ENCODE data around the gene GSC.
"Not testable (repeated sequence)": the region's sequence is repeated elsewhere in the genome, so short reads cannot be mapped to it uniquely, and the experiment has no call there.

Gene GSC

GRCh38 chr14:94728440-94728839, 41.5 kb downstream of the GSC start:
- H2AK5ac ChIP-seq (ENCODE audit: low read depth, low read length); H3K14ac ChIP-seq (ENCODE audit: low read length); H2BK15ac ChIP-seq (ENCODE audit: low read length); H4K91ac ChIP-seq (ENCODE audit: low read depth, low read length, poor library complexity); H2BK120ac ChIP-seq (ENCODE audit: low read depth, low read length); H3K4ac ChIP-seq (ENCODE audit: low read length); H3K36me3 ChIP-seq (replicated peaks in 1 of 2; ENCODE audit: control insufficient read depth in 2 of 2, insufficient read depth in 2 of 2, low read length in 2 of 2); H3K4me1 ChIP-seq (ENCODE audit: control insufficient read depth in 2 of 2, insufficient read depth in 1 of 2, low read depth in 1 of 2, low read length in 2 of 2); H2BK5ac ChIP-seq (ENCODE audit: low read length); H2AFZ ChIP-seq (ENCODE audit: low read length); H3K4me2 ChIP-seq (ENCODE audit: insufficient read depth, low read length, poor library complexity, severe bottlenecking); H3K9ac ChIP-seq (ENCODE audit: low read depth, low read length, poor library complexity); H3K23ac ChIP-seq (ENCODE audit: low read depth, low read length, poor library complexity); H4K8ac ChIP-seq (ENCODE audit: low read depth, low read length); H3K18ac ChIP-seq (ENCODE audit: low read length); H3K27me3 ChIP-seq (ENCODE audit: control insufficient read depth in 3 of 3, insufficient read depth in 3 of 3, low read depth in 1 of 3, low read length in 3 of 3); DNase-seq (ENCODE audit: low spot score); H3K9me3 ChIP-seq (replicated peaks in 1 of 2; ENCODE audit: control insufficient read depth in 2 of 2, insufficient read depth in 1 of 2, low read depth in 1 of 2, low read length in 2 of 2); H3K4me3 ChIP-seq (ENCODE audit: low read length in 2 of 2); H2BK12ac ChIP-seq (ENCODE audit: low read length); H3K79me1 ChIP-seq (ENCODE audit: low read depth, low read length): not testable (repeated sequence)
- H3K27ac ChIP-seq (replicated peaks; ENCODE audit: low read length) = peak overlapping the region; percentile 57
- WGBS, 2 donors (ENCODE audit: extremely low coverage in 2 of 2, insufficient read length in 2 of 2, insufficient replicate concordance in 1 of 2) = no CpG with 5 or more reads among the region's 5 CpGs

GRCh38 chr14:94726649-94727048, 43.3 kb downstream of the GSC start:
- H2AFZ ChIP-seq (ENCODE audit: low read length); H2BK5ac ChIP-seq (ENCODE audit: low read length); H2BK12ac ChIP-seq (ENCODE audit: low read length); H3K9me3 ChIP-seq (replicated peaks in 1 of 2; ENCODE audit: control insufficient read depth in 2 of 2, insufficient read depth in 1 of 2, low read depth in 1 of 2, low read length in 2 of 2); H3K18ac ChIP-seq (ENCODE audit: low read length); DNase-seq (ENCODE audit: low spot score); H3K4ac ChIP-seq (ENCODE audit: low read length); H3K14ac ChIP-seq (ENCODE audit: low read length); H2AK5ac ChIP-seq (ENCODE audit: low read depth, low read length); H3K9ac ChIP-seq (ENCODE audit: low read depth, low read length, poor library complexity); H2BK120ac ChIP-seq (ENCODE audit: low read depth, low read length); H3K27ac ChIP-seq (replicated peaks; ENCODE audit: low read length); H2BK15ac ChIP-seq (ENCODE audit: low read length); H4K91ac ChIP-seq (ENCODE audit: low read depth, low read length, poor library complexity); H3K36me3 ChIP-seq (replicated peaks in 1 of 2; ENCODE audit: control insufficient read depth in 2 of 2, insufficient read depth in 2 of 2, low read length in 2 of 2); H3K4me1 ChIP-seq (ENCODE audit: control insufficient read depth in 2 of 2, insufficient read depth in 1 of 2, low read depth in 1 of 2, low read length in 2 of 2); H3K27me3 ChIP-seq (ENCODE audit: control insufficient read depth in 3 of 3, insufficient read depth in 3 of 3, low read depth in 1 of 3, low read length in 3 of 3); H3K23ac ChIP-seq (ENCODE audit: low read depth, low read length, poor library complexity); H3K4me3 ChIP-seq (ENCODE audit: low read length in 2 of 2); H3K79me1 ChIP-seq (ENCODE audit: low read depth, low read length); H3K4me2 ChIP-seq (ENCODE audit: insufficient read depth, low read length, poor library complexity, severe bottlenecking); H4K8ac ChIP-seq (ENCODE audit: low read depth, low read length): not testable (repeated sequence)
- no CpG with 5 or more reads among the region's 8 CpGs for WGBS, 2 donors (ENCODE audit: extremely low coverage in 2 of 2, insufficient read length in 2 of 2, insufficient replicate concordance in 1 of 2)

DNA sequence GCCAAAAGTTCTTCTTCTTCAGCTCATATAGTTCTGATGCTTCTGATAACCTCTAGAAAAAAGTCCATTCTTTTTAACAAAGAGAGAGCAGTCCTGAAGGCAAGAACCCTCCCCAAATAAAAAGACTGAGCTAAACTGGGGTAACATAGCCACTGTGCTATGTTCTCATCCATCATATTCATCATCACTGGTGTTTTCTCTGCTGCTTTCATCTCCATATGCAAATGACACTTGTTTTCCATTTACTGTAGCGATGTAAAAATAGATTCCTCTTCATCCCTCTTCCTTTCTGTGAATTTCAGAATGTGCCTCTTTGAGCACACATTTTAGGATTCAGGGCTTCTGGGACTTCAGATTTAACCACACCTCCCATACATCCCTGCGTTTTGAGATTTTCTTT, 44.9 kb downstream of the GSC start:
- Histone ChIP-seq H4K8ac (ENCODE audit: low read depth, low read length) (no peak overlapping the region), H2BK120ac (ENCODE audit: low read depth, low read length) (no peak overlapping the region), H3K36me3 (replicated peaks in 1 of 2; ENCODE audit: control insufficient read depth in 2 of 2, insufficient read depth in 2 of 2, low read length in 2 of 2) (no peaks in the 10 kb centered on the region), H3K18ac (ENCODE audit: low read length) (no peak overlapping the region), H2BK12ac (ENCODE audit: low read length) (no peak overlapping the region), H3K27me3 (ENCODE audit: control insufficient read depth in 3 of 3, insufficient read depth in 3 of 3, low read depth in 1 of 3, low read length in 3 of 3) (no peaks in the 10 kb centered on the region), H4K91ac (ENCODE audit: low read depth, low read length, poor library complexity) (no peak overlapping the region), H2AFZ (ENCODE audit: low read length) (no peak overlapping the region), H3K4me2 (ENCODE audit: insufficient read depth, low read length, poor library complexity, severe bottlenecking) (no peak overlapping the region), H3K4ac (ENCODE audit: low read length) (no peak overlapping the region), H2AK5ac (ENCODE audit: low read depth, low read length) (no peak overlapping the region), H3K4me3 (ENCODE audit: low read length in 2 of 2) (no peak overlapping the region), H3K23ac (ENCODE audit: low read depth, low read length, poor library complexity) (no peak overlapping the region), H3K4me1 (ENCODE audit: control insufficient read depth in 2 of 2, insufficient read depth in 1 of 2, low read depth in 1 of 2, low read length in 2 of 2) (peaks cover 0 to 2% of the 10 kb centered on the region in 2 donors), H3K14ac (ENCODE audit: low read length) (no peak overlapping the region), H3K9me3 (replicated peaks in 1 of 2; ENCODE audit: control insufficient read depth in 2 of 2, insufficient read depth in 1 of 2, low read depth in 1 of 2, low read length in 2 of 2) (no peaks in the 10 kb centered on the region), H2BK15ac (ENCODE audit: low read length) (no peak overlapping the region), H3K27ac (replicated peaks; ENCODE audit: low read length) (no peak overlapping the region), H2BK5ac (ENCODE audit: low read length) (no peak overlapping the region), H3K9ac (ENCODE audit: low read depth, low read length, poor library complexity) (no peak overlapping the region), H3K79me1 (ENCODE audit: low read depth, low read length) (no peaks in the 10 kb centered on the region)
- no peak for DNase-seq (ENCODE audit: low spot score)
- no CpG with 5 or more reads among the region's 2 CpGs for whole genome bisulfite sequencing, 2 donors (ENCODE audit: extremely low coverage in 2 of 2, insufficient read length in 2 of 2, insufficient replicate concordance in 1 of 2)

- no peak overlapping the region for H3K18ac ChIP-seq (ENCODE audit: low read length)
- H2BK120ac ChIP-seq (ENCODE audit: low read depth, low read length) = no peak overlapping the region
Measured at GRCh38 chr14:94722397-94722796, 47.5 kb downstream of the GSC start.

More at GRCh38 chr14:94722397-94722796, 47.5 kb downstream of the GSC start:
- Histone ChIP-seq H2BK12ac (ENCODE audit: low read length) (no peak overlapping the region), H3K36me3 (replicated peaks in 1 of 2; ENCODE audit: control insufficient read depth in 2 of 2, insufficient read depth in 2 of 2, low read length in 2 of 2) (no peaks in the 10 kb centered on the region), H3K23ac (ENCODE audit: low read depth, low read length, poor library complexity) (no peak overlapping the region), H3K4ac (ENCODE audit: low read length) (no peak overlapping the region), H3K14ac (ENCODE audit: low read length) (no peak overlapping the region), H3K27me3 (ENCODE audit: control insufficient read depth in 3 of 3, insufficient read depth in 3 of 3, low read depth in 1 of 3, low read length in 3 of 3) (no peaks in the 10 kb centered on the region), H3K9ac (ENCODE audit: low read depth, low read length, poor library complexity) (no peak overlapping the region), H3K79me1 (ENCODE audit: low read depth, low read length) (no peaks in the 10 kb centered on the region), H2BK15ac (ENCODE audit: low read length) (no peak overlapping the region), H4K91ac (ENCODE audit: low read depth, low read length, poor library complexity) (no peak overlapping the region), H3K9me3 (replicated peaks in 1 of 2; ENCODE audit: control insufficient read depth in 2 of 2, insufficient read depth in 1 of 2, low read depth in 1 of 2, low read length in 2 of 2) (no peaks in the 10 kb centered on the region), H3K4me3 (ENCODE audit: low read length in 2 of 2) (no peak overlapping the region), H4K8ac (ENCODE audit: low read depth, low read length) (no peak overlapping the region), H2AK5ac (ENCODE audit: low read depth, low read length) (no peak overlapping the region), H3K27ac (replicated peaks; ENCODE audit: low read length) (no peak overlapping the region), H2BK5ac (ENCODE audit: low read length) (no peak overlapping the region), H3K4me2 (ENCODE audit: insufficient read depth, low read length, poor library complexity, severe bottlenecking) (no peak overlapping the region), H2AFZ (ENCODE audit: low read length) (no peak overlapping the region), H3K4me1 (ENCODE audit: control insufficient read depth in 2 of 2, insufficient read depth in 1 of 2, low read depth in 1 of 2, low read length in 2 of 2) (peaks cover 0 to 2% of the 10 kb centered on the region in 2 donors)
- DNase-seq (ENCODE audit: low spot score) = no peak
- WGBS, 2 donors (ENCODE audit: extremely low coverage in 2 of 2, insufficient read length in 2 of 2, insufficient replicate concordance in 1 of 2) = no CpG with 5 or more reads among the region's 4 CpGs

Data from neuronal stem cell (in vitro differentiated cells).